Measurements from ENCODE around the gene CCDC12.

CCDC12 gene

GRCh38 chr3:47000922-47001730 is 24.6 kb upstream of the CCDC12 start:
- Histone ChIP-seq H3K4me3 (IDR thresholded peaks at IDR 0.05; ENCODE audit: insufficient read depth, low read depth, low read length) (no peak overlapping the region), H3K4me2 (no peak overlapping the region), H3K79me2 (ENCODE audit: insufficient read depth, low read depth) (no peaks in the 10 kb centered on the region), H2AFZ (ENCODE audit: low read depth) (no peak overlapping the region), H3K9ac (no peak overlapping the region), H4K20me1 (ENCODE audit: insufficient read depth) (no peaks in the 10 kb centered on the region), H3K27ac (no peak overlapping the region), H3K36me3 (ENCODE audit: insufficient read depth) (no peaks in the 10 kb centered on the region), H3K4me1 (ENCODE audit: low read depth, poor library complexity, severe bottlenecking) (no peaks in the 10 kb centered on the region), H3K27me3 (ENCODE audit: insufficient read depth, low read depth) (no peaks in the 10 kb centered on the region)
- TF ChIP-seq, protein P1, sequence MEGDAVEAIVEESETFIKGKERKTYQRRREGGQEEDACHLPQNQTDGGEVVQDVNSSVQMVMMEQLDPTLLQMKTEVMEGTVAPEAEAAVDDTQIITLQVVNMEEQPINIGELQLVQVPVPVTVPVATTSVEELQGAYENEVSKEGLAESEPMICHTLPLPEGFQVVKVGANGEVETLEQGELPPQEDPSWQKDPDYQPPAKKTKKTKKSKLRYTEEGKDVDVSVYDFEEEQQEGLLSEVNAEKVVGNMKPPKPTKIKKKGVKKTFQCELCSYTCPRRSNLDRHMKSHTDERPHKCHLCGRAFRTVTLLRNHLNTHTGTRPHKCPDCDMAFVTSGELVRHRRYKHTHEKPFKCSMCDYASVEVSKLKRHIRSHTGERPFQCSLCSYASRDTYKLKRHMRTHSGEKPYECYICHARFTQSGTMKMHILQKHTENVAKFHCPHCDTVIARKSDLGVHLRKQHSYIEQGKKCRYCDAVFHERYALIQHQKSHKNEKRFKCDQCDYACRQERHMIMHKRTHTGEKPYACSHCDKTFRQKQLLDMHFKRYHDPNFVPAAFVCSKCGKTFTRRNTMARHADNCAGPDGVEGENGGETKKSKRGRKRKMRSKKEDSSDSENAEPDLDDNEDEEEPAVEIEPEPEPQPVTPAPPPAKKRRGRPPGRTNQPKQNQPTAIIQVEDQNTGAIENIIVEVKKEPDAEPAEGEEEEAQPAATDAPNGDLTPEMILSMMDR (conservative IDR thresholded peaks at IDR 0.05; ENCODE audit: low read depth, low read length), result no peak

- no peaks in the 10 kb centered on the region for H3K36me3 ChIP-seq (ENCODE audit: insufficient read depth)
- no peak overlapping the region for H2AFZ ChIP-seq (ENCODE audit: low read depth)
- H3K4me3 ChIP-seq (IDR thresholded peaks at IDR 0.05; ENCODE audit: insufficient read depth, low read depth, low read length), result no peak overlapping the region
- H3K27me3 ChIP-seq (ENCODE audit: insufficient read depth, low read depth), result no peaks in the 10 kb centered on the region
- no peaks in the 10 kb centered on the region for H3K4me1 ChIP-seq (ENCODE audit: low read depth, poor library complexity, severe bottlenecking)
- H3K9ac ChIP-seq, result no peak overlapping the region
- TF ChIP-seq, protein P1 (conservative IDR thresholded peaks at IDR 0.05; ENCODE audit: low read depth, low read length), result no peak
- no peak overlapping the region for H3K27ac ChIP-seq
- H3K79me2 ChIP-seq (ENCODE audit: insufficient read depth, low read depth), result no peaks in the 10 kb centered on the region
- H4K20me1 ChIP-seq (ENCODE audit: insufficient read depth), result no peaks in the 10 kb centered on the region
- no peak overlapping the region for H3K4me2 ChIP-seq
Measured at GRCh38 chr3:47000198-47000815, 23.8 kb upstream of the CCDC12 start.

- Histone ChIP-seq H3K4me1 (ENCODE audit: low read depth, poor library complexity, severe bottlenecking) (no peaks in the 10 kb centered on the region), H2AFZ (ENCODE audit: low read depth) (no peak overlapping the region), H3K79me2 (ENCODE audit: insufficient read depth, low read depth) (no peaks in the 10 kb centered on the region), H4K20me1 (ENCODE audit: insufficient read depth) (no peaks in the 10 kb centered on the region), H3K27ac (no peak overlapping the region), H3K4me3 (IDR thresholded peaks at IDR 0.05; ENCODE audit: insufficient read depth, low read depth, low read length) (no peak overlapping the region), H3K9ac (no peak overlapping the region), H3K4me2 (no peak overlapping the region), H3K27me3 (ENCODE audit: insufficient read depth, low read depth) (no peaks in the 10 kb centered on the region), H3K36me3 (ENCODE audit: insufficient read depth) (no peaks in the 10 kb centered on the region)
- TF ChIP-seq, protein P1 (conservative IDR thresholded peaks at IDR 0.05; ENCODE audit: low read depth, low read length), result no peak
Measured at GRCh38 chr3:46999516-47000197, 23.1 kb upstream of the CCDC12 start.

DNA sequence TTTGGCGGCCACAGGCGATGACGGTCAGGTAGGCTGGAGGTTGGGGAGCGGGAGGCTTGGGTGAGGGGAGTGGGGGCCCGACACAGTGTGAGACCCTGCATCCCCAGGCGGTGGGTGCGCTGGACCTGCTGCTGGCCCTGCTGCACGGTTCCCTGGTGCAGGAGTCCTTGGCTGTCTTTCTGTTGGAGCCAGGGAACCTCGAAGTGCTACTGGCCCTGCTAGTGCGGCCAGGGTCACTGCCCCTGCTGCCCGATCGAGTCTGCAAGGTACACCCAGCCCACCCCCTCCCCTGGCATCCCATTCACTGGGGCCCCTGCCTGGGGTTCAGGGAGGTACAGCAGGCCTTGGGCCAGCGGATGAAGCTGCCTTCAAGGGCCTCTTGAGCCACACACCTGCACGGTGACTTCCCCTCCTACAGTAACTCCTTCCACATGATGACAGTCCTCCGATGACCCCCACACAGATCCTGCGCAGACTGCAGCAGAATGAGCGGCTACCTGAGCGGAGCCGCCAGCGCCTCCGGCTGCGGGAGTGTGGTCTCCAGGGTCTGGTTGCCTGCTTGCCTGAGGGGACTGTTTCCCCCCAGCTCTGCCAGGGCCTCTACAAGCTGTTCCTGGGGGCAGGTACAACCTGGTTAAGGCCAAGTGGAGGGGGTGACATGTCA is 22.4 kb upstream of the CCDC12 start:
- H3K27ac ChIP-seq, result no peak overlapping the region

More for the DNA sequence above, 22.4 kb upstream of the CCDC12 start:
- Histone ChIP-seq H3K9ac (no peak overlapping the region), H3K4me3 (IDR thresholded peaks at IDR 0.05; ENCODE audit: insufficient read depth, low read depth, low read length) (no peak overlapping the region), H3K4me2 (no peak overlapping the region), H4K20me1 (ENCODE audit: insufficient read depth) (no peaks in the 10 kb centered on the region), H3K4me1 (ENCODE audit: low read depth, poor library complexity, severe bottlenecking) (no peaks in the 10 kb centered on the region), H3K36me3 (ENCODE audit: insufficient read depth) (no peaks in the 10 kb centered on the region), H2AFZ (ENCODE audit: low read depth) (no peak overlapping the region), H3K27me3 (ENCODE audit: insufficient read depth, low read depth) (no peaks in the 10 kb centered on the region), H3K79me2 (ENCODE audit: insufficient read depth, low read depth) (no peaks in the 10 kb centered on the region)
- TF ChIP-seq, protein P1 (conservative IDR thresholded peaks at IDR 0.05; ENCODE audit: low read depth, low read length), result no peak; the same call in 1 of the 2 replicates
